ENCODE results near the gene TMEM121.

Gene TMEM121

GRCh38 chr14:105533391-105533790, 7.0 kb downstream of the TMEM121 start:
- Histone ChIP-seq H3K27ac (no peak overlapping the region), H3K4me3 (no peak overlapping the region), H3K9me3 (no peaks in the 10 kb centered on the region), H3K4me1 (peaks cover 0 to 18% (median 12%) of the 10 kb centered on the region in 4 donors), H3K27me3 (peaks cover 0 to 85% of the 10 kb centered on the region in 2 donors), H3K36me3 (peaks cover 0 to 8% (median 4%) of the 10 kb centered on the region in 3 donors)
- intact Hi-C loops (cut with DNase I; ENCODE audit: low total_unique reads), result no loop called here
- TF ChIP-seq CTCF (IDR thresholded peaks at IDR 0.05), result no peak
- peak in 1 of 2 donors; percentile 55 for DNase-seq

- TF ChIP-seq CTCF (IDR thresholded peaks at IDR 0.05), result no peak
- H3K27ac ChIP-seq, result no peak overlapping the region
- no peaks in the 10 kb centered on the region for H3K9me3 ChIP-seq
- DNase-seq, result peak in 1 of 2 donors; percentile 42
- peaks cover 0 to 13% (median 6%) of the 10 kb centered on the region in 4 donors for H3K4me1 ChIP-seq
- H3K27me3 ChIP-seq, result peaks cover 0 to 88% of the 10 kb centered on the region in 2 donors
- H3K4me3 ChIP-seq, result no peak overlapping the region
- intact Hi-C loops (cut with DNase I; ENCODE audit: low total_unique reads), result no loop called here
- H3K36me3 ChIP-seq, result peaks cover 0 to 8% (median 4%) of the 10 kb centered on the region in 3 donors
These were observed 7.6 kb downstream of the TMEM121 start for GRCh38 chr14:105533811-105534498.

GRCh38 chr14:105534586-105534985, 8.2 kb downstream of the TMEM121 start:
- Histone ChIP-seq H3K4me1 (peaks cover 0 to 6% (median 2%) of the 10 kb centered on the region in 4 donors), H3K27me3 (peaks cover 0 to 84% of the 10 kb centered on the region in 2 donors), H3K4me3 (no peak overlapping the region), H3K9me3 (no peaks in the 10 kb centered on the region), H3K27ac (no peak overlapping the region), H3K36me3 (peaks cover 0 to 3% (median 2%) of the 10 kb centered on the region in 3 donors)
- no peak for TF ChIP-seq CTCF (IDR thresholded peaks at IDR 0.05)
- DNase-seq, result peak in 1 of 2 donors; percentile 47
- intact Hi-C loops (cut with DNase I; ENCODE audit: low total_unique reads), result no loop called here

GRCh38 chr14:105536051-105536450, 9.7 kb downstream of the TMEM121 start:
- peaks cover 0 to 6% (median 2%) of the 10 kb centered on the region in 4 donors for H3K4me1 ChIP-seq
- H3K27me3 ChIP-seq, result peaks cover 0 to 69% of the 10 kb centered on the region in 2 donors
- no peaks in the 10 kb centered on the region for H3K9me3 ChIP-seq
- DNase-seq, result peak in 1 of 2 donors; percentile 44
- intact Hi-C loops (cut with DNase I; ENCODE audit: low total_unique reads), result no loop called here
- H3K4me3 ChIP-seq, result no peak overlapping the region
- TF ChIP-seq CTCF (IDR thresholded peaks at IDR 0.05), result no peak
- no peaks in the 10 kb centered on the region for H3K36me3 ChIP-seq
- no peak overlapping the region for H3K27ac ChIP-seq

DNA sequence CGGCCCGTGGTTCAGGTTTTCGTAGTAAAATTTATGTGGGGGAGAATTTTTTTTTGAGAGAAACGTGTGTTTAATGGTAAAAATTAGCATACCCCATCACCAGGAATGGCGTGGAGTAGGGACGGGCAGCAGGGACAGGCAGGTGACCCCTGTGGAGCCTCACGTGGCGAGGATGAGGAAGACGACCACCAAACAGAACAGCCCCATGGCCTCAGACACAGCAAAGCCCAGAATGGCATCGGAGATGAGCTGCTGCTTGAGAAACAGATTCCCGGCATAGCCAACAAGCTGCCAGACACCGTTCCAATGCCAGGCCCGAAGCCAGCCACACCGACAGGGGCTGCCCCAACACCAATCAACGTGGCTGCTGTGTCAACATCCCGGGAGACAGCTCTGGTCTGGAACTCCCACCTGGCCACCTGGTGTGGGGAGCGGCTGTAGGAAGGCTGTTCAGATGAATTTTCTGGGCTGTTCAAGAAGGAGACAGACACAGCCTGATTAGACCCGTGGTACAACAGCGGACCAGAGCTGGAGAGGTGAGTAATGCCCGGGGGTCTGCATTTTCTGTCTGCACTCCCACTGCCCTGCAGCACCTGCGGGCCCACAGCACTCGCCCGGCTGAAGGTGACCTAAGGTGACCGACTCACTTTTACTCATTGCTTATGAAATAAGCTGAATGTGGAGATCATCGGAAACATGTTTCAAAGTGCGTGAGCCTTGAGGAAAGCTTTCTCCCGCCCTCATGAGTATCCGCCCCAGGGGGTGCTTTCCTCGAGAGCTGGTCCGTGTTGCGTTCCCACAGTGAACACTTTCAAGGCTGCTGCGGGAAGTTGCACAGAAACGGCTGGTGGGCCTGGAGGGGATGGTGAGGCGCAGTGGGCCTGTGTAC, 10.6 kb downstream of the TMEM121 start:
- DNase-seq, result peak in 1 of 2 donors; percentile 61
- intact Hi-C loops (cut with DNase I; ENCODE audit: low total_unique reads), result no loop called here
- Histone ChIP-seq H3K36me3 (no peaks in the 10 kb centered on the region), H3K4me1 (peaks cover 0 to 6% (median 2%) of the 10 kb centered on the region in 4 donors), H3K27ac (no peak overlapping the region), H3K9me3 (no peaks in the 10 kb centered on the region), H3K4me3 (no peak overlapping the region), H3K27me3 (peaks cover 0 to 64% of the 10 kb centered on the region in 2 donors)
- TF ChIP-seq CTCF (IDR thresholded peaks at IDR 0.05), result no peak

All from tibial artery (tissue), 4 donors.